Lower leg skin (tissue), 3 donors: ENCODE data around the gene CBR1.

ENCODE experiments used
- POLR2A ChIP-seq, 2 donors: fragments of 450-650 bp; IDR thresholded peaks; one replicate each; pipeline ENCODE4 v1.6.1; 2016 to 2017; ENCODE audit warnings: antibody characterized with exemption in 2 of 2, mild to moderate bottlenecking in 1 of 2, moderate library complexity in 1 of 2
- TF ChIP-seq, protein P1 (sequence below), 3 donors: fragments of 450-650 bp; IDR thresholded peaks; one replicate each; pipeline ENCODE4 v1.5.1; 2016; ENCODE audit warnings: antibody characterized with exemption in 3 of 3, mild to moderate bottlenecking in 3 of 3, moderate library complexity in 2 of 3

DNA sequence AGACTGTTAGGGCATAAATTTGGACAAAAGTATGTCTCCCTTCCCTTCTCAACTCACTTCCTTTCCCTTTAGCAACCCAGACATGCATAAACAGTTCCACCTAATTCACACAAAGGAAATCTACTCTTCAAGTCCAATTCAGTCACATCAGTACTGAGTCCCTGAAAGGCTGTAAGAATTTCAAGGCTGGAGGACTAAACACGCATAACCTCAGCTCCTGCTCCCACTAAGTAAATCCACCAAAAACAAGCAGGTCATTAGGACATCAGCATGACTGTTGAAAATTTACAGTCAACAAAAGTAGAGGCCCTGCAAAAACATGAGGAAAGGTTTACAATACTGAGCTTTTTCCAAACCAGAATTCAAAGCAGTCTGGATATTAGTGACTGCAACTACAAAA, 27.9 kb upstream of the CBR1 start:
- TF ChIP-seq, protein P1, sequence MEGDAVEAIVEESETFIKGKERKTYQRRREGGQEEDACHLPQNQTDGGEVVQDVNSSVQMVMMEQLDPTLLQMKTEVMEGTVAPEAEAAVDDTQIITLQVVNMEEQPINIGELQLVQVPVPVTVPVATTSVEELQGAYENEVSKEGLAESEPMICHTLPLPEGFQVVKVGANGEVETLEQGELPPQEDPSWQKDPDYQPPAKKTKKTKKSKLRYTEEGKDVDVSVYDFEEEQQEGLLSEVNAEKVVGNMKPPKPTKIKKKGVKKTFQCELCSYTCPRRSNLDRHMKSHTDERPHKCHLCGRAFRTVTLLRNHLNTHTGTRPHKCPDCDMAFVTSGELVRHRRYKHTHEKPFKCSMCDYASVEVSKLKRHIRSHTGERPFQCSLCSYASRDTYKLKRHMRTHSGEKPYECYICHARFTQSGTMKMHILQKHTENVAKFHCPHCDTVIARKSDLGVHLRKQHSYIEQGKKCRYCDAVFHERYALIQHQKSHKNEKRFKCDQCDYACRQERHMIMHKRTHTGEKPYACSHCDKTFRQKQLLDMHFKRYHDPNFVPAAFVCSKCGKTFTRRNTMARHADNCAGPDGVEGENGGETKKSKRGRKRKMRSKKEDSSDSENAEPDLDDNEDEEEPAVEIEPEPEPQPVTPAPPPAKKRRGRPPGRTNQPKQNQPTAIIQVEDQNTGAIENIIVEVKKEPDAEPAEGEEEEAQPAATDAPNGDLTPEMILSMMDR (IDR thresholded peaks at IDR 0.05): no peak
- TF ChIP-seq POLR2A (IDR thresholded peaks at IDR 0.05): no peak
